GM12878 (cell line): ENCODE measurements around the gene DTNBP1. TPM values are rescaled to one million over a fixed set of nuclear protein-coding genes. Genes with fewer than 3 reads are reported as not detected.

Experiments used
- ATAC-seq: fragments of 200-7000 bp; cut with Tn5 transposase; 3 replicates; pipeline ENCODE4 v1.9.1; 2020; ENCODE audit warnings: mild to moderate bottlenecking, moderate library complexity
- BruUV-seq: library from RNA; stranded (reverse); fragments of 400-500 nt; replicated peaks from 2 replicates; lab custom pipeline; 2021; lab: Mats Ljungman, UMichigan
- CTCF ChIA-PET: fragments of 300-600 bp; sonication (Branson Sonifier 250); formaldehyde crosslinking; extraction: SDS; loops from one replicate; lab custom pipeline; 2021; ENCODE audit warnings: inconsistent platforms; lab: Yijun Ruan, JAX
- POLR2A ChIA-PET: fragments of 350-600 bp; formaldehyde crosslinking; extraction: SDS; loops from one replicate; lab custom pipeline; 2021; ENCODE audit warnings: inconsistent platforms; lab: Charles Lee
- RAD21 ChIA-PET: fragments of 300-600 bp; sonication (Branson Sonifier 250); formaldehyde crosslinking; loops from one replicate; lab custom pipeline; 2023; ENCODE audit warnings: antibody characterized with exemption; ENCODE audit not compliant: unreplicated experiment; lab: Charles Lee
- SMC1A ChIA-PET: fragments of 300-600 bp; sonication (Branson Sonifier 250); formaldehyde crosslinking; loops from one replicate; lab custom pipeline; 2023; ENCODE audit not compliant: unreplicated experiment, uncharacterized antibody; lab: Charles Lee
- DNase-seq: peaks from one replicate; pipeline ENCODE4 v3.0.0-alpha.2; 2011; ENCODE audit warnings: low read depth, low spot score
- FAIRE-seq: peaks from 3 replicates; lab custom pipeline; 2011; peaks lifted over from hg19 to GRCh38; lab: Jason Lieb, UNC
- H2AFZ ChIP-seq: 2 replicates; pipeline ENCODE4 v1.6.0; 2011; ENCODE audit warnings: low read depth, low read length, control low read depth; ENCODE audit not compliant: control insufficient read depth
- H3K27ac ChIP-seq: 2 replicates; pipeline ENCODE4 v1.5.1; 2011; ENCODE audit warnings: control low read depth; ENCODE audit not compliant: control insufficient read depth, insufficient read depth
- H3K27me3 ChIP-seq, 2 experiments: replicated peaks in 1 of 2; 2 replicates each; pipeline versions ENCODE4 v1.6.0 to v1.6.1; 2011; ENCODE audit warnings: low read length in 1 of 2; ENCODE audit not compliant: control insufficient read depth in 2 of 2, insufficient read depth in 2 of 2
- H3K36me3 ChIP-seq, 2 experiments: 2 replicates each; pipeline ENCODE4 v1.5.1; 2011; ENCODE audit warnings: low read length in 1 of 2; ENCODE audit not compliant: control insufficient read depth in 2 of 2, insufficient read depth in 2 of 2
- H3K4me1 ChIP-seq: 2 replicates; pipeline ENCODE4 v1.6.1; 2011; ENCODE audit warnings: mild to moderate bottlenecking, low read length, moderate library complexity, mixed read lengths; ENCODE audit not compliant: control insufficient read depth, insufficient read depth
- H3K4me2 ChIP-seq: 2 replicates; pipeline ENCODE4 v1.6.0; 2011; ENCODE audit warnings: control low read depth; ENCODE audit not compliant: control insufficient read depth, insufficient read depth
- H3K4me3 ChIP-seq: fragments of 200-600 bp; sonication (generic); 2 replicates; pipeline ENCODE4 v1.5.1; 2016
- H3K79me2 ChIP-seq: 2 replicates; pipeline ENCODE4 v1.6.0; 2011; ENCODE audit warnings: low read length; ENCODE audit not compliant: control insufficient read depth, insufficient read depth
- H3K9ac ChIP-seq: 2 replicates; pipeline ENCODE4 v1.8.0; 2011; ENCODE audit warnings: low read length, control low read depth, mixed read lengths; ENCODE audit not compliant: control insufficient read depth, insufficient read depth
- H3K9me3 ChIP-seq: replicated peaks from 3 replicates; pipeline ENCODE4 v1.5.1; 2011; ENCODE audit warnings: mild to moderate bottlenecking, low read length; ENCODE audit not compliant: control insufficient read depth, insufficient read depth
- H4K20me1 ChIP-seq: 2 replicates; pipeline ENCODE4 v1.6.0; 2011; ENCODE audit not compliant: control insufficient read depth, insufficient read depth
- BCLAF1 ChIP-seq: fragments of 450-650 bp; IDR thresholded peaks from 2 replicates; pipeline ENCODE4 v1.6.1; 2017; ENCODE audit warnings: antibody characterized with exemption, mild to moderate bottlenecking, moderate library complexity
- CHD4 ChIP-seq: fragments of 200-600 bp; sonication (generic); IDR thresholded peaks from 2 replicates; pipeline ENCODE4 v1.6.1; 2016; ENCODE audit warnings: mild to moderate bottlenecking
- HDGF ChIP-seq: fragments of 450-650 bp; IDR thresholded peaks from 2 replicates; pipeline ENCODE4 v1.6.1; 2016; ENCODE audit warnings: antibody characterized with exemption
- LARP7 ChIP-seq: fragments of 450-650 bp; IDR thresholded peaks from 2 replicates; pipeline ENCODE4 v1.6.1; 2017; ENCODE audit warnings: mild to moderate bottlenecking
- MLLT1 ChIP-seq: fragments of 450-650 bp; IDR thresholded peaks from 2 replicates; pipeline ENCODE4 v1.6.1; 2016; ENCODE audit warnings: mild to moderate bottlenecking
- NFXL1 ChIP-seq: fragments of 450-650 bp; IDR thresholded peaks from 2 replicates; pipeline ENCODE4 v1.6.1; 2017; ENCODE audit warnings: antibody characterized with exemption, mild to moderate bottlenecking, borderline replicate concordance
- PAX8 ChIP-seq: fragments of 450-650 bp; IDR thresholded peaks from 2 replicates; pipeline ENCODE4 v1.6.1; 2017; ENCODE audit warnings: mild to moderate bottlenecking, moderate library complexity
- POLR2A ChIP-seq: IDR thresholded peaks from 2 replicates; pipeline ENCODE4 v1.6.1; 2011; ENCODE audit warnings: low read depth, mild to moderate bottlenecking, low read length
- SKIL ChIP-seq: fragments of 450-650 bp; IDR thresholded peaks from 2 replicates; pipeline ENCODE4 v1.6.1; 2017; ENCODE audit warnings: mild to moderate bottlenecking, low read depth, inconsistent platforms; ENCODE audit not compliant: poor library complexity, severe bottlenecking
- TCF7 ChIP-seq: IDR thresholded peaks from 2 replicates; pipeline ENCODE4 v1.6.1; 2014; ENCODE audit warnings: antibody characterized with exemption, borderline replicate concordance
- ZNF207 ChIP-seq: fragments of 450-650 bp; IDR thresholded peaks from 2 replicates; pipeline ENCODE4 v1.6.1; 2014; ENCODE audit warnings: antibody characterized with exemption, mild to moderate bottlenecking, borderline replicate concordance
- ZNF24 ChIP-seq: fragments of 450-650 bp; IDR thresholded peaks from 2 replicates; pipeline ENCODE4 v1.6.1; 2017; ENCODE audit warnings: antibody characterized with exemption, mild to moderate bottlenecking
- ZNF592 ChIP-seq: fragments of 450-650 bp; IDR thresholded peaks from 2 replicates; pipeline ENCODE4 v1.6.1; 2017; ENCODE audit warnings: mild to moderate bottlenecking, moderate library complexity
- WGBS: methylation state at CpG from one replicate; pipeline ENCODE4 v1.1.6; 2016; ENCODE audit warnings: low lambda C conversion rate; ENCODE audit not compliant: insufficient replicate concordance, insufficient coverage; ENCODE audit errors: missing lambda C conversion rate; 5-methylcytosine and 5-hydroxymethylcytosine counted together
- in situ Hi-C: fragments of 300-500 bp; cut with MboI; formaldehyde crosslinking; loops from 9 replicates; pipeline ENCODE4 v1.14.3; 2018; ENCODE audit warnings: mixed read lengths
- intact Hi-C: fragments of 100-400 bp; cut with micrococcal nuclease; formaldehyde crosslinking; loops from one replicate; pipeline ENCODE4 v1.14.2; 2022; ENCODE audit not compliant: unreplicated experiment
- polyA plus RNA-seq, 11 experiments: library from polyadenylated mRNA; depleted of rRNA in 4 of 11; unstranded in 6 of 11; stranded (reverse) in 5 of 11; fragments of >200 nt; fragmentation: Nextera tagmentation in 4 of 11; fragmentation: Illumina TruSeq in 1 of 11; extraction: Ambion mirVana in 4 of 11; extraction: Trizol in 1 of 11; gene quantifications; 1 replicate in 1 of 11; 2 replicates in 10 of 11; pipeline versions ENCODE4 v1.2.1 to v1.2.3, GENCODE V29; 2011 to 2016; ENCODE audit warnings: inconsistent platforms in 2 of 11, missing spikeins in 2 of 11, low read depth in 1 of 11
- total RNA-seq, 4 experiments: library from RNA; depleted of rRNA in 3 of 4; stranded (reverse); fragments of >200 nt in 3 of 4; fragmentation: Illumina TruSeq in 1 of 4; extraction: Trizol in 1 of 4; gene quantifications; 2 replicates each; pipeline versions ENCODE4 v1.2.1 to v1.2.3, GENCODE V29; 2013 to 2021

The DTNBP1 gene
- total and polyA plus RNA-seq, 10 of the 15 experiments (the other 5 are each of a cell fraction or from before 2014, with no cell fraction given) = 7.1 to 40.3 (median 20.1) TPM

- TF ChIP-seq BCLAF1 (no peak), ZNF592 (no peak), PAX8 (no peak), LARP7 (no peak)
Measured at GRCh38 chr6:15581751-15582150, 81.1 kb downstream of the DTNBP1 start (continued).

GRCh38 chr6:15580326-15580725 lies 82.5 kb downstream of the DTNBP1 start:
- H3K36me3 ChIP-seq = no peaks in the 10 kb centered on the region
- no peak overlapping the region for H2AFZ ChIP-seq
- H3K79me2 ChIP-seq = no peaks in the 10 kb centered on the region
- ChIA-PET POLR2A (no interaction called here), SMC1A (interaction anchor here (1.0 to 1.1 kb wide), 2 partner anchors 10 to 23 kb away, joined by 4 read pairs; no protein-coding TSS in a partner anchor), CTCF (interaction anchor here (1.0 kb wide), 1 partner anchor 43 kb away, joined by 4 read pairs; no protein-coding TSS in a partner anchor), RAD21 (interaction anchor here (0.5 kb wide), 1 partner anchor 27 kb away, joined by 4 read pairs; no protein-coding TSS in a partner anchor)
- no peaks in the 10 kb centered on the region for H4K20me1 ChIP-seq
- intact Hi-C loops = no loop called here
- H3K9me3 ChIP-seq = no peaks in the 10 kb centered on the region
- WGBS = 98% methylated on average over 2 of the region's 2 CpGs
- DNase-seq = no peak
- ATAC-seq = no peak
- no peak overlapping the region for H3K4me3 ChIP-seq
- in situ Hi-C loops = no loop called here
- no peak overlapping the region for H3K4me2 ChIP-seq
- H3K27ac ChIP-seq = no peak overlapping the region
- no peak for FAIRE-seq
- peaks cover 5% of the 10 kb centered on the region for H3K4me1 ChIP-seq
- H3K27me3 ChIP-seq = no peaks in the 10 kb centered on the region
- no peak overlapping the region for H3K9ac ChIP-seq
- no TSS peak for BruUV-seq
- TF ChIP-seq SKIL = no peak
- no peak for TF ChIP-seq NFXL1
- no peak for TF ChIP-seq POLR2A
- TF ChIP-seq HDGF = no peak
- no peak for TF ChIP-seq MLLT1
- TF ChIP-seq TCF7 = no peak
- no peak for TF ChIP-seq ZNF207
- TF ChIP-seq CHD4 = no peak
- no peak for TF ChIP-seq ZNF24
